ENCODE measurements around the gene ARHGAP6. TPM values are rescaled to one million over a fixed set of nuclear protein-coding genes. Genes with fewer than 3 reads are reported as not detected.

ARHGAP6 gene
- total RNA-seq, 1 experiment from 2014 or later, result not detected

DNA sequence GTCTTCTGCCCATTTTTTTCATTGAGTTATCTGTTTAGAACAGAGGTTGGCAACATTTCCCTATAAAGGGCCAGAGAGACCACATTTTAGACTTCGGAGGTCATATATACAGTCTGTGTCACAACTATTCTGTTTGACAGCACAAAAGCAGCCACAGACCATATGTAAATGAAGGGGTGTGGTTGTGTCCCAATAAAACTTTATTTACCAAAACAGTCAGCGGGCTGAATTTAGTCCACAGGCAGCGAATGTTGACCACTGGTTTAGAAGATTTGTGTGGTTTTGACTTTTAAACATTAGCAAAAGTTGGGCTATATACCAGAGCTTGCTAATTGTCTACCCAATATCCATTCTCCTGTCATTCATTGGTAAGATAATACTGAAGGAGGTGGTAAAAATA, 221.7 kb downstream of the ARHGAP6 start:
- DNase-seq (ENCODE audit: low spot score), result no peak
- in situ Hi-C loops (cut with HindIII; ENCODE audit: low sequenced_read_pairs), result no loop called here

DNA sequence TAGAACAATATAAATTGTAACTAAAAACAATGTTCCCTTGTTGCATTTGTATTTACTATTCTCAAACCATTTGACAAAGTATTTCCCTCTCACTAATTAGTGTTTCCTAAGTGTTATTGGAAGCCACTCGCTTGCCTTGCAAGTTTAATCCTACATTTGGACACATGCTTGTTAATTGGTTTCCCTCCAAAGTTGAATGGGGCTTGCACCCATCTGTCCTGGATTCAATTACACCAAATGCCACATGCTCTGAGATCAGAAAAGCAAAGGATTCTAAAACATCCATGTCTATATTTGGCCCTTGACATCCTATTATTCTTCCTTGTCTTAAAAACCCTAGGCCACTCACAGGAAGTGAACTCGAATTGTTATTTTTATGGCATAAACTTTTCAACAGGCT, 225.9 kb downstream of the ARHGAP6 start:
- in situ Hi-C loops (cut with HindIII; ENCODE audit: low sequenced_read_pairs), result no loop called here
- no peak for DNase-seq (ENCODE audit: low spot score)

DNA sequence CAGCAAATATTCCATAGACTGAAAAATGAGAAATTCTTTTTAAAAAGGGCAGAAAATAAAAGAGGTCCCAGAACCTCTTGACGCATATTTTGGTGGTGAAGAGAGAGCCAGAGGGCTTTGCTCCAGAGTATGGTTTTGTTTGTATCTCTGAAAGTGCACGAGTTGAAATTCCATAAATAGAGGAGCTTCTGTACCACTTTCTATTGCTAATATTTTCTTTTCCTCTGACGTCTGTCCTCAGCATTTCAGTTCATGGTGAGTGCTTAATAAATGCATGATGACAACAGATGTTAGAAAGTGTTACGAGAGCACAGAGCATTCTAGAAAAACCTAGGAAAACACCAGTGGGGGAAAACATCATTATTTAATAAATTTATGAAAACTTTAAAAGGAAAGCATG, 227.0 kb downstream of the ARHGAP6 start:
- no peak for DNase-seq (ENCODE audit: low spot score)

GRCh38 chrX:11438380-11438723, 227.4 kb downstream of the ARHGAP6 start:
- in situ Hi-C loops (cut with HindIII; ENCODE audit: low sequenced_read_pairs), result no loop called here

More for the DNA sequence above, 227.0 kb downstream of the ARHGAP6 start:
- in situ Hi-C loops (cut with HindIII; ENCODE audit: low sequenced_read_pairs), result no loop called here

GRCh38 chrX:11437642-11438379, 227.9 kb downstream of the ARHGAP6 start:
- in situ Hi-C loops (cut with HindIII; ENCODE audit: low sequenced_read_pairs), result no loop called here
- DNase-seq (ENCODE audit: low spot score), result no peak

More at GRCh38 chrX:11438380-11438723, 227.4 kb downstream of the ARHGAP6 start:
- no peak for DNase-seq (ENCODE audit: low spot score)

GRCh38 chrX:11435568-11435967, 230.2 kb downstream of the ARHGAP6 start:
- DNase-seq (ENCODE audit: low spot score), result no peak
- in situ Hi-C loops (cut with HindIII; ENCODE audit: low sequenced_read_pairs), result no loop called here

DNA sequence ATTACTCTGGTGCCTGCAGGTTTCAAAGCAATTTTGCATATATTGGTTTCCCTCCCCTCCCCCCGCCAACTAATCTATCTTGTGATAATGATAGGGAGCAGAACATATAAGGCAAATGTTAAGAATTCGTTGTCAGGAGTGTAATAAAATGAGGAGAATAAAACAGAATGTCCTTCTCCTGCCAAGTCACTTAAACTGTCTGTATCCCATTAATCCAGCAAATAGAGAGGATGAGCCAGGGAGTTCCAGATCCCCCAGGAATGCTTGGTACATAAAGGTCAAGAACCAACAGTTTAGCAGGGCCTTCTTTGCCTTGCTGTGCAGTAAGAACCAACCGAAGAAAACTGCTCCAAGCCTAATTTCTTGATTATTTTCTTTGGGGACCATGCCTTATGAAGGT, 231.1 kb downstream of the ARHGAP6 start:
- DNase-seq (ENCODE audit: low spot score), result no peak
- in situ Hi-C loops (cut with HindIII; ENCODE audit: low sequenced_read_pairs), result no loop called here

DNA sequence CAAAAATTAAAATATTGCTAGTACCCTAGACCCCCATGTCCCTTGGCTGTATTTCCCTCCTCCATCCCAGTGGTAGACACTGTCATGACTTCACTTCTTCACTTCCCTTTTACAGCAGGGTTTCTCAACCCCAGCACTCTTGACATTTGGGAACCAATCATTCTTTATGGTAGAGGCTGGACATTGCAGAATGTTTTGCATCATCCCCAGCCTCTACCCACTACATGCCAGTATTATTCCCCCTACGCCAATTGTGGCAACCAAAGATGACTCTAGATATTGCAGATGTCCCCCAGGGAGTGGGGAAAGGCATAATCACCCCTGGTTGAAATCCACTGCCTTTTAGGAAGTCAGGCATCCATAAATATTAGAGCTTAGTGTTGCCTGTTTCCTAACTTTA, 233.9 kb downstream of the ARHGAP6 start:
- in situ Hi-C loops (cut with HindIII; ENCODE audit: low sequenced_read_pairs), result no loop called here

DNA sequence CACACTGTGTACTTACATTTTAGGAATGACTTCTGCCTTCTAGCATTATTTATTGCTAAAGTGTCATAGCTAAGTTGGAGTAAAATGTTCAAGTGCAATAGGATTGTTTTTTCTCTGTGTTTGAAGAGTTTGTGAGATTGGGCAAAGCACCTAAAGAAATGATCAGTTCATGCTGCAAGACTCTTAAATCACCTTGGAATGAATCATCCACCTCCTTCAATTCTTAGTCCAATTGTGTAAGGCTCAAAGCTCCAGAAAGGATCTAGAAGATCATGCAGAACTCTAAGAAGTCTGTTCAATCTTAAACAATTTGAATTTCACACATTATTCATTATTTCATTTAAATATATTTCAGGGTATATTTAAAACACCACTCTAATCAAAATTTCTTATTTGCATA, 235.4 kb downstream of the ARHGAP6 start:
- in situ Hi-C loops (cut with HindIII; ENCODE audit: low sequenced_read_pairs), result no loop called here
- no peak for DNase-seq (ENCODE audit: low spot score)

More for the DNA sequence above, 233.9 kb downstream of the ARHGAP6 start:
- no peak for DNase-seq (ENCODE audit: low spot score)

DNA sequence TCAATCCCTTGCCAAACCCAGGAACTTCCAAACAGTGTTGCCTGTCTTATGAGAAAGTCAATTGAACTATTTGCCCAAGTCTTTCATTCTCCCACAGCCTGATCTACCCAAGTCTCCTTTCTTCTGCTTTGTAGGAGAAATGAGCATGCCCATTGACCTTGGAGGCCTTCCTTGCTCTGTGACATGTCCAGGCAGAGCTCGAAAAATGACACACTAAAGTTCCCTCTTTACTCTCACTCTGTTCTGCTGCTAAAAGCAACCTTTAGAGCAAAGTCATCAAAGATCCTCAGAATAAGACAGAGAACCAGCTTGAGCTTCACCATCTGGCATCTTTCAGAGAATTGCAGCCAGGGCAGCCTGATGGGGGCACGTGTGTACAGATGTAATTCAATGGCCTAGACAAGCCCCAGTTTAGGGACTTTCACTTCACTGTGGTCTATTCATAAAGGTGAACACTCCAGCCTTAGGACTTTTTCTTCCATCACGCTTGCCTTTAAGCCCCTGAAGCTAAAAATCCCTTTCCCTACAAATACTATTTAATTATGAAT, 236.1 kb downstream of the ARHGAP6 start:
- DNase-seq (ENCODE audit: low spot score), result no peak
- in situ Hi-C loops (cut with HindIII; ENCODE audit: low sequenced_read_pairs), result no loop called here

- in situ Hi-C loops (cut with HindIII; ENCODE audit: low sequenced_read_pairs), result no loop called here
Observed at GRCh38 chrX:11427453-11428071, 238.2 kb downstream of the ARHGAP6 start.

DNA sequence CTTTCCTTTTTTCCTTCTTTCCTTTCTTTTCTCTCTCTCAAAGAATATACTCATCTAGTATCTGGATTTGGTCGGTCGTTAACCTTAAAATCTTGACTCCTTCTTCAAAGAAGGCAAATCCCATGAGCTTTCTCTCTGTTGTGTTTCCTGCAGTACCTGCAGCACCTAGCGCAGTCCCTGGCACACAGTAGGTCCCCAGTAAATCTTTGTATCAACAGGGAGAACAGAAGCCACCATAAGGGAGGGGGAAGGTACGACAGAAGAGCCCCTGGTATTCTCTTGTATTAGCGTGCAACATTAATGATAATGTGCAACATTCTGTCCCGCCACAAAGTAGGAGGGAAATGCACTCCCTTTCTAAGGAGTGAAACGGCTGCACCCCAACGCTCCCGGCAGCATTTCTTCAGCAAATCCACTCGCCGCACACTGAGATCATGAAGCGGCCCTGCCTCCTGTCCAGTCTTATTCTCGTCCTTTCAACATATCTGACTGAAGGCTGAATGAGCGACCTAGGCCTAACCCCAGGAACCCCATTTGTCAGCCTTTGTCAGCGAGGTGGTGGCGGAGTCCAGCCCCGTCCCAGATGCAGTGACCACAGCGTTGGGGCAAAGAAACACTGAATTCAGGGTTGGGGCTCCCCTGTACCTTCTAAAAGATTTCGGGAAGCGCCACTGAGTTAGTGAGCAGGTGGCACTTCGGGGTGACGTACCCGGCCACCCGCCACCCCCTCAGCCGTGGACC, 238.8 kb downstream of the ARHGAP6 start:
- in situ Hi-C loops (cut with HindIII; ENCODE audit: low sequenced_read_pairs), result no loop called here
- no peak for DNase-seq (ENCODE audit: low spot score)

More at GRCh38 chrX:11427453-11428071, 238.2 kb downstream of the ARHGAP6 start:
- no peak for DNase-seq (ENCODE audit: low spot score)

GRCh38 chrX:11424903-11425674, 240.6 kb downstream of the ARHGAP6 start:
- in situ Hi-C loops (cut with HindIII; ENCODE audit: low sequenced_read_pairs), result no loop called here

GRCh38 chrX:11423949-11424348, 241.8 kb downstream of the ARHGAP6 start:
- DNase-seq (ENCODE audit: low spot score), result no peak
- in situ Hi-C loops (cut with HindIII; ENCODE audit: low sequenced_read_pairs), result no loop called here

More at GRCh38 chrX:11424903-11425674, 240.6 kb downstream of the ARHGAP6 start:
- no peak for DNase-seq (ENCODE audit: low spot score)

- in situ Hi-C loops (cut with HindIII; ENCODE audit: low sequenced_read_pairs), result no loop called here
- no peak for DNase-seq (ENCODE audit: low spot score)
Observed at GRCh38 chrX:11423362-11423818, 242.3 kb downstream of the ARHGAP6 start.

DNA sequence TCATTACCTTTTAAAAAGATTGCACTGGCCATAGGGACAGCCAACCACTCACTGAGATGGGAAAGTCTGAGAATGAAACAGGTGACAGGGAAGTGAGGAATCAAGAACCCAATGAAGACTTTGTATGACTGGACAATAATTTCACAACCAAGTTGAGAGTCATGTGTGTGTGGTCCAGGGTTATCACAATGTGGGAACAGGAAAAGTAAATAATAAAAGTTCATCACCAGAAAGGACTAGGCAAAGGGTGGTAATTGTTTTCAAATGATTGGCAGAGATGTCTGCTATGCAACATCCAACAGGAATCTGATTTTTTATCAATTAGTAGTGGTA, 243.2 kb downstream of the ARHGAP6 start:
- no peak for DNase-seq (ENCODE audit: low spot score)
- in situ Hi-C loops (cut with HindIII; ENCODE audit: low sequenced_read_pairs), result no loop called here

GRCh38 chrX:11421805-11422524, 243.8 kb downstream of the ARHGAP6 start:
- in situ Hi-C loops (cut with HindIII; ENCODE audit: low sequenced_read_pairs), result no loop called here
- no peak for DNase-seq (ENCODE audit: low spot score)

- no peak for DNase-seq (ENCODE audit: low spot score)
- in situ Hi-C loops (cut with HindIII; ENCODE audit: low sequenced_read_pairs), result no loop called here
Observed at GRCh38 chrX:11420851-11421250, 244.9 kb downstream of the ARHGAP6 start.

DNA sequence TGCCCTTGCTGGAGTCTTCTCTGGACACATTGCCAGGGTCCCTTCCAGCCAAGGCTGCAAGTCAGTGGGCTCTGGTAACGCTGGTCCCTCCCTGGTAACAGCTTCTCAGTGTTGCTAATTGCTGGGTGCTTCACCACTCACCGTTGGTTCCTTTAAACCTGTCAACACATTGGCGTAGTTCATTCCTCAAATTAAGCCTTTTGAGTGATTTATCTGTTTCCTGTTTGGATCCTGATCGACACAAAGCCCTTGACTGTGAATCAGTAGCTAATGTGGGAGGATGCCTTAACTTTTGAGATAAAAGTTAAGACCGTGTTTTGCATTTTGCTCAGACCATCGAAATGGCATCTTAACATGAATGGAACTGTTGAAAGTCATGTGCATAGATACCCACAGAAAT, 246.6 kb downstream of the ARHGAP6 start:
- no peak for DNase-seq (ENCODE audit: low spot score)
- in situ Hi-C loops (cut with HindIII; ENCODE audit: low sequenced_read_pairs), result no loop called here
